GM12873 (cell line): ENCODE results near the gene NCCRP1.

Experiments
- CTCF ChIP-seq: IDR thresholded peaks from 2 replicates; pipeline ENCODE4 v1.5.1; 2012; ENCODE audit warnings: low read depth, mild to moderate bottlenecking, moderate library complexity, low read length, control low read depth; ENCODE audit not compliant: insufficient read depth; ENCODE audit errors: missing control alignments

NCCRP1 gene

GRCh38 chr19:39158646-39159260 is 38.0 kb upstream of the NCCRP1 start:
- no peak for TF ChIP-seq CTCF

GRCh38 chr19:39160523-39160861 is 36.3 kb upstream of the NCCRP1 start:
- TF ChIP-seq CTCF = no peak

- no peak for TF ChIP-seq CTCF
These were observed 35.7 kb upstream of the NCCRP1 start for GRCh38 chr19:39160889-39161672.

- no peak for TF ChIP-seq CTCF
These were observed 34.2 kb upstream of the NCCRP1 start for GRCh38 chr19:39162441-39163043.

GRCh38 chr19:39163621-39164020 is 33.1 kb upstream of the NCCRP1 start:
- no peak for TF ChIP-seq CTCF

- no peak for TF ChIP-seq CTCF
These were observed 32.5 kb upstream of the NCCRP1 start for GRCh38 chr19:39164289-39164688.

GRCh38 chr19:39165857-39166256 is 30.9 kb upstream of the NCCRP1 start:
- TF ChIP-seq CTCF = no peak
